ENCODE results near the gene LDLR. TPM values are rescaled to one million over a fixed set of nuclear protein-coding genes. Genes with fewer than 3 reads are reported as not detected.

LDLR gene
- total RNA-seq, 1 donor from 2014 or later, result 8.2 TPM

- H3K9me3 ChIP-seq (replicated peaks), result peaks cover 12% of the 10 kb centered on the region
- no peak for DNase-seq
- H3K27ac ChIP-seq (replicated peaks), result peak overlapping the region; percentile 86
- no peaks in the 10 kb centered on the region for H3K27me3 ChIP-seq (ENCODE audit: low read depth)
- H3K4me1 ChIP-seq, result peaks cover 48% of the 10 kb centered on the region
- H3K4me3 ChIP-seq, result peak overlapping the region; percentile 33
- H3K36me3 ChIP-seq, result peaks cover 53% of the 10 kb centered on the region
- intact Hi-C loops (cut with micrococcal nuclease), result no loop called here
- TF ChIP-seq CTCF (IDR thresholded peaks at IDR 0.05; ENCODE audit: borderline replicate concordance), result no peak
Observed at GRCh38 chr19:11164296-11164695, 75.0 kb downstream of the LDLR start.

- peaks cover 59% of the 10 kb centered on the region for H3K36me3 ChIP-seq
- H3K27me3 ChIP-seq (ENCODE audit: low read depth), result no peaks in the 10 kb centered on the region
- no peak for TF ChIP-seq CTCF (IDR thresholded peaks at IDR 0.05; ENCODE audit: borderline replicate concordance)
- DNase-seq, result peak; percentile 89
- intact Hi-C loops (cut with micrococcal nuclease), result no loop called here
- peak overlapping the region; percentile 33 for H3K4me3 ChIP-seq
- H3K9me3 ChIP-seq (replicated peaks), result peaks cover 12% of the 10 kb centered on the region
- peaks cover 48% of the 10 kb centered on the region for H3K4me1 ChIP-seq
- peak overlapping the region; percentile 86 for H3K27ac ChIP-seq (replicated peaks)
Observed at GRCh38 chr19:11164879-11165406, 75.7 kb downstream of the LDLR start.

- Histone ChIP-seq H3K4me1 (peaks cover 50% of the 10 kb centered on the region), H3K27ac (replicated peaks) (peak overlapping the region; percentile 86), H3K27me3 (ENCODE audit: low read depth) (no peaks in the 10 kb centered on the region), H3K36me3 (peaks cover 66% of the 10 kb centered on the region), H3K9me3 (replicated peaks) (peaks cover 7% of the 10 kb centered on the region), H3K4me3 (peak overlapping the region; percentile 33)
- no peak for DNase-seq
- intact Hi-C loops (cut with micrococcal nuclease), result no loop called here
- no peak for TF ChIP-seq CTCF (IDR thresholded peaks at IDR 0.05; ENCODE audit: borderline replicate concordance)
Observed at GRCh38 chr19:11165486-11166030, 76.3 kb downstream of the LDLR start.

- DNase-seq, result peak; percentile 51
- Histone ChIP-seq H3K4me3 (no peak overlapping the region), H3K9me3 (replicated peaks) (no peaks in the 10 kb centered on the region), H3K27ac (replicated peaks) (peak overlapping the region; percentile 86), H3K36me3 (peaks cover 75% of the 10 kb centered on the region), H3K27me3 (ENCODE audit: low read depth) (no peaks in the 10 kb centered on the region), H3K4me1 (peaks cover 50% of the 10 kb centered on the region)
- intact Hi-C loops (cut with micrococcal nuclease), result no loop called here
- TF ChIP-seq CTCF (IDR thresholded peaks at IDR 0.05; ENCODE audit: borderline replicate concordance), result no peak
Observed at GRCh38 chr19:11166281-11167142, 77.2 kb downstream of the LDLR start.

GRCh38 chr19:11168568-11168967, 79.3 kb downstream of the LDLR start:
- Histone ChIP-seq H3K4me1 (peaks cover 47% of the 10 kb centered on the region), H3K36me3 (peaks cover 89% of the 10 kb centered on the region), H3K27ac (replicated peaks) (peak overlapping the region; percentile 86)

More at GRCh38 chr19:11168568-11168967, 79.3 kb downstream of the LDLR start:
- H3K4me3 ChIP-seq, result no peak overlapping the region
- no peaks in the 10 kb centered on the region for H3K27me3 ChIP-seq (ENCODE audit: low read depth)
- intact Hi-C loops (cut with micrococcal nuclease), result no loop called here
- no peak for TF ChIP-seq CTCF (IDR thresholded peaks at IDR 0.05; ENCODE audit: borderline replicate concordance)
- no peak for DNase-seq
- no peaks in the 10 kb centered on the region for H3K9me3 ChIP-seq (replicated peaks)

All from left ventricle myocardium inferior (tissue), 1 donor.